Activated T-cell treated with anti-CD3 and anti-CD28 coated beads, Interleukin-2, amount 50 U/mL, for 72 hours (primary cell): ENCODE measurements around the gene SYVN1. TPM values are rescaled to one million over a fixed set of nuclear protein-coding genes. Genes with fewer than 3 reads are reported as not detected.
"Not testable (repeated sequence)": the region's sequence is repeated elsewhere in the genome, so short reads cannot be mapped to it uniquely, and the experiment has no call there.

ENCODE experiments used
- ATAC-seq, 2 donors: fragments of 150-1000 bp; cut with Tn5 transposase; replicated peaks in 1 of 2; 2 replicates each; pipeline ENCODE4 v1.10.0; 2021; ENCODE audit warnings: moderate library complexity in 2 of 2, mild to moderate bottlenecking in 1 of 2
- DNase-seq, 2 donors: peaks; one replicate each; pipeline ENCODE4 v3.0.0; 2021 to 2022; ENCODE audit warnings: mixed read lengths in 1 of 2
- H3K27ac Mint-ChIP-seq: one replicate; pipeline ENCODE4 v1.8.0; 2022; ENCODE audit warnings: mild to moderate bottlenecking, moderate library complexity, mixed read lengths
- H3K27me3 Mint-ChIP-seq: one replicate; pipeline ENCODE4 v1.8.0; 2022; ENCODE audit warnings: low read depth, mixed read lengths
- H3K36me3 Mint-ChIP-seq, 2 donors: one replicate each; pipeline ENCODE4 v1.8.0; 2022; ENCODE audit warnings: mixed read lengths in 2 of 2, mild to moderate bottlenecking in 1 of 2; ENCODE audit not compliant: insufficient read depth in 2 of 2
- H3K4me1 Mint-ChIP-seq: one replicate; pipeline ENCODE4 v1.8.0; 2022; ENCODE audit warnings: low read depth, mixed read lengths
- H3K4me3 Mint-ChIP-seq, 2 donors: one replicate each; pipeline ENCODE4 v1.8.0; 2022; ENCODE audit warnings: mild to moderate bottlenecking in 2 of 2, mixed read lengths in 2 of 2, moderate library complexity in 2 of 2
- H3K9me3 Mint-ChIP-seq, 2 donors: one replicate each; pipeline ENCODE4 v1.8.0; 2022; ENCODE audit warnings: mixed read lengths in 2 of 2
- total RNA-seq, 2 donors: library from RNA; stranded (reverse); gene quantifications; one replicate each; pipeline ENCODE4 v1.2.3, GENCODE V29; 2022

Gene SYVN1
- total RNA-seq = 10 to 100 TPM; 45.8 to 53.1 TPM

GRCh38 chr11:65134240-65134951, at the start of gene SYVN1:
Gene SYVN1, minus strand, starts transcription at chr11:65134519. Its CDS starts 918 bp downstream, at chr11:65133601.
- H3K27me3 Mint-ChIP-seq = no peaks in the 10 kb centered on the region
- H3K4me1 Mint-ChIP-seq = peaks cover 39% of the 10 kb centered on the region
- peak within 1 kb of the TSS; percentile 97 to 99 for H3K4me3 Mint-ChIP-seq
- peaks cover 0 to 4% of the 10 kb centered on the region in 2 donors for H3K36me3 Mint-ChIP-seq
- DNase-seq = peak; percentile 93 to 94
- ATAC-seq = peak; percentile 86 to 90
- H3K27ac Mint-ChIP-seq = peak within 1 kb of the TSS; percentile 98
- no peaks in the 10 kb centered on the region for H3K9me3 Mint-ChIP-seq

- Mint-ChIP-seq H3K4me3 (peak overlapping the region; percentile 36 to 90), H3K9me3 (no peaks in the 10 kb centered on the region), H3K36me3 (peaks cover 2% of the 10 kb centered on the region in 2 donors), H3K4me1 (peaks cover 7% of the 10 kb centered on the region), H3K27ac (no peak overlapping the region), H3K27me3 (no peaks in the 10 kb centered on the region)
- DNase-seq = no peak
- no peak for ATAC-seq
Measured at GRCh38 chr11:65183201-65183891, 49.0 kb upstream of the SYVN1 start.

GRCh38 chr11:65182258-65183170, 48.2 kb upstream of the SYVN1 start:
- peak in 1 of 2 donors; percentile 2 for ATAC-seq

GRCh38 chr11:65181569-65182257, 47.4 kb upstream of the SYVN1 start, which contains the start of gene CAPN1:
Gene CAPN1, plus strand, starts transcription at chr11:65181928. Its CDS starts 774 bp downstream, at chr11:65182702.
- Mint-ChIP-seq H3K27me3 (no peaks in the 10 kb centered on the region), H3K36me3 (peaks cover 2% of the 10 kb centered on the region in 2 donors), H3K27ac (peak within 1 kb of the TSS; percentile 92), H3K9me3 (no peaks in the 10 kb centered on the region), H3K4me3 (peak within 1 kb of the TSS; percentile 90 to 93), H3K4me1 (peaks cover 7% of the 10 kb centered on the region)
- DNase-seq (peak; percentile 82), ATAC-seq (peak; percentile 86 to 87)

More at GRCh38 chr11:65182258-65183170, 48.2 kb upstream of the SYVN1 start:
- H3K27me3 Mint-ChIP-seq = no peaks in the 10 kb centered on the region
- peak overlapping the region; percentile 92 for H3K27ac Mint-ChIP-seq
- peaks cover 7% of the 10 kb centered on the region for H3K4me1 Mint-ChIP-seq
- peaks cover 2% of the 10 kb centered on the region in 2 donors for H3K36me3 Mint-ChIP-seq
- peak in 1 of 2 donors; percentile 18 for DNase-seq
- no peaks in the 10 kb centered on the region for H3K9me3 Mint-ChIP-seq
- H3K4me3 Mint-ChIP-seq = peak overlapping the region; percentile 90 to 93

- no peak overlapping the region for H3K27ac Mint-ChIP-seq
- DNase-seq (peak; percentile 73 to 82), ATAC-seq (peak; percentile 83 to 86)
Measured at GRCh38 chr11:65180877-65181568, 46.7 kb upstream of the SYVN1 start.

GRCh38 chr11:65174571-65175010, 40.3 kb upstream of the SYVN1 start:
- not testable (repeated sequence) for H3K4me3 Mint-ChIP-seq, H3K4me1 Mint-ChIP-seq, H3K9me3 Mint-ChIP-seq

More at GRCh38 chr11:65180877-65181568, 46.7 kb upstream of the SYVN1 start:
- Mint-ChIP-seq H3K4me1 (peaks cover 7% of the 10 kb centered on the region), H3K9me3 (no peaks in the 10 kb centered on the region), H3K36me3 (peaks cover 0 to 2% of the 10 kb centered on the region in 2 donors), H3K27me3 (no peaks in the 10 kb centered on the region), H3K4me3 (peak overlapping the region; percentile 90)

GRCh38 chr11:65172600-65172999, 38.3 kb upstream of the SYVN1 start:
- ATAC-seq (no peak), DNase-seq (no peak)
- Mint-ChIP-seq H3K4me1 (peaks cover 14% of the 10 kb centered on the region), H3K27me3 (no peaks in the 10 kb centered on the region), H3K9me3 (no peaks in the 10 kb centered on the region), H3K36me3 (no peaks in the 10 kb centered on the region), H3K27ac (no peak overlapping the region), H3K4me3 (no peak overlapping the region)

More at GRCh38 chr11:65174571-65175010, 40.3 kb upstream of the SYVN1 start:
- not testable (repeated sequence) for H3K27me3 Mint-ChIP-seq, ATAC-seq, H3K27ac Mint-ChIP-seq, H3K36me3 Mint-ChIP-seq, DNase-seq

- H3K36me3 Mint-ChIP-seq = no peaks in the 10 kb centered on the region
- H3K27me3 Mint-ChIP-seq = no peaks in the 10 kb centered on the region
- H3K27ac Mint-ChIP-seq = peak within 1 kb of the TSS; percentile 51
- H3K9me3 Mint-ChIP-seq = no peaks in the 10 kb centered on the region
- DNase-seq (no peak), ATAC-seq (no peak)
- H3K4me1 Mint-ChIP-seq = peaks cover 14% of the 10 kb centered on the region
- H3K4me3 Mint-ChIP-seq = peak within 1 kb of the TSS; percentile 1 to 45
Measured at GRCh38 chr11:65170058-65170534, 35.8 kb upstream of the SYVN1 start, which contains the start of gene SPDYC. Gene SPDYC, plus strand, starts transcription at chr11:65170233. Its CDS starts 1,125 bp downstream, at chr11:65171358.

- DNase-seq = peak in 1 of 2 donors; percentile 21
- Mint-ChIP-seq H3K36me3 (no peaks in the 10 kb centered on the region), H3K27ac (peak overlapping the region; percentile 51), H3K9me3 (no peaks in the 10 kb centered on the region), H3K27me3 (no peaks in the 10 kb centered on the region), H3K4me1 (peaks cover 14% of the 10 kb centered on the region), H3K4me3 (peak overlapping the region; percentile 1 to 45)
- peak; percentile 66 to 69 for ATAC-seq
Measured at GRCh38 chr11:65169164-65169641, 34.9 kb upstream of the SYVN1 start.

GRCh38 chr11:65167656-65168055, 33.3 kb upstream of the SYVN1 start:
- no peaks in the 10 kb centered on the region for H3K36me3 Mint-ChIP-seq
- no peak overlapping the region for H3K4me3 Mint-ChIP-seq
- DNase-seq (no peak), ATAC-seq (no peak)
- no peak overlapping the region for H3K27ac Mint-ChIP-seq
- H3K9me3 Mint-ChIP-seq = no peaks in the 10 kb centered on the region
- H3K4me1 Mint-ChIP-seq = peaks cover 14% of the 10 kb centered on the region
- H3K27me3 Mint-ChIP-seq = no peaks in the 10 kb centered on the region

GRCh38 chr11:65166893-65167292, 32.6 kb upstream of the SYVN1 start:
- Mint-ChIP-seq H3K4me1 (peaks cover 14% of the 10 kb centered on the region), H3K9me3 (no peaks in the 10 kb centered on the region), H3K36me3 (no peaks in the 10 kb centered on the region), H3K27me3 (no peaks in the 10 kb centered on the region), H3K27ac (no peak overlapping the region), H3K4me3 (no peak overlapping the region)
- DNase-seq (no peak), ATAC-seq (no peak)
